Measurements from ENCODE around the gene EXT2.

DNA sequence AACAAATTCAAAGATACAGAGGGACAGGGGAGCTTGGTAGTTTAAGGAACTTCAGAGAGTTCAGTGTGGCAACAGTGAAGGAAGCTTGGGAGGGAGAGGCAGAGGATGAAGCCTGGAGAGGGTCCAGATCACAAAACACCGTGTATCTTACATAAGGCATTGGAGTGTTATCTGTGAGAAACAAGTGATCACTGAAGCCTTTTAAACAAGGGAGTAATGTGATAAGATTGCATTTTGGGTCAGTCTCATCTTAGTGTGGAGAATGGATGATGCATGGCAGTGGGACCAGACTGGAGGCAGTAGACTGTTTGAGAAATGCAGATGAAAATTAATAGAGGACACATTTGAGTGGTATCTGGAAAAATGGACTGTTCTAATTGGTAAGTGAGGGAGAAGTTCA lies 79.4 kb downstream of the EXT2 start:
- TF ChIP-seq EZH2phosphoT487 (IDR thresholded peaks at IDR 0.05; ENCODE audit: insufficient read depth, low read depth) (no peak), EZH2 (IDR thresholded peaks at IDR 0.05; ENCODE audit: insufficient read depth, poor library complexity, severe bottlenecking) (no peak)
